GM12878 (cell line): ENCODE results near the gene ARHGEF37.

Experiments used
- FOXM1 ChIP-seq: IDR thresholded peaks from 2 replicates; pipeline ENCODE4 v1.6.1; 2012; ENCODE audit warnings: low read depth, mild to moderate bottlenecking, inconsistent platforms, low read length, moderate library complexity
- POLR2A ChIP-seq: IDR thresholded peaks from 2 replicates; pipeline ENCODE4 v1.6.1; 2011; ENCODE audit warnings: low read depth, mild to moderate bottlenecking, low read length

- TF ChIP-seq FOXM1 (no peak), POLR2A (no peak)
Measured at GRCh38 chr5:149652697-149653096, 71.4 kb downstream of the ARHGEF37 start.
